Neuronal stem cell (in vitro differentiated cells): ENCODE data around the gene KIAA1549.

ENCODE experiments used
- DNase-seq: peaks from one replicate; pipeline ENCODE4 v3.0.0-alpha.2; 2013; ENCODE audit warnings: low spot score
- H2AFZ ChIP-seq: one replicate; pipeline ENCODE4 v1.6.1; 2013; ENCODE audit warnings: mild to moderate bottlenecking, low read length, inconsistent platforms
- H2AK5ac ChIP-seq: 2 replicates; pipeline ENCODE4 v1.6.1; 2013; ENCODE audit warnings: low read depth, mild to moderate bottlenecking, inconsistent platforms, low read length, moderate library complexity, mixed read lengths
- H2BK120ac ChIP-seq: 2 replicates; pipeline ENCODE4 v1.6.1; 2013; ENCODE audit warnings: low read depth, mild to moderate bottlenecking, inconsistent platforms, low read length, moderate library complexity, mixed read lengths
- H2BK12ac ChIP-seq: one replicate; pipeline ENCODE4 v1.6.1; 2013; ENCODE audit warnings: low read length, inconsistent platforms
- H2BK15ac ChIP-seq: 2 replicates; pipeline ENCODE4 v1.6.1; 2013; ENCODE audit warnings: mild to moderate bottlenecking, low read length, inconsistent platforms, mixed read lengths
- H2BK5ac ChIP-seq: one replicate; pipeline ENCODE4 v1.6.1; 2013; ENCODE audit warnings: inconsistent platforms, mild to moderate bottlenecking, low read length, moderate library complexity
- H3K14ac ChIP-seq: one replicate; pipeline ENCODE4 v1.6.1; 2013; ENCODE audit warnings: low read length, inconsistent platforms
- H3K18ac ChIP-seq: 2 replicates; pipeline ENCODE4 v1.6.1; 2013; ENCODE audit warnings: low read length, inconsistent platforms
- H3K23ac ChIP-seq: 2 replicates; pipeline ENCODE4 v1.6.1; 2013; ENCODE audit warnings: low read depth, mild to moderate bottlenecking, mixed read lengths, low read length, inconsistent platforms; ENCODE audit not compliant: poor library complexity
- H3K27ac ChIP-seq: replicated peaks from 3 replicates; pipeline ENCODE4 v1.5.1; 2013; ENCODE audit warnings: low read length, inconsistent platforms
- H3K27me3 ChIP-seq, 3 experiments: 2 replicates each; pipeline ENCODE4 v1.6.1; 2013; ENCODE audit warnings: low read length in 3 of 3, mild to moderate bottlenecking in 2 of 3, inconsistent platforms in 1 of 3, low read depth in 1 of 3, mixed read lengths in 1 of 3, moderate library complexity in 1 of 3; ENCODE audit not compliant: control insufficient read depth in 3 of 3, insufficient read depth in 3 of 3
- H3K36me3 ChIP-seq, 2 donors: replicated peaks in 1 of 2; 2 replicates each; pipeline ENCODE4 v1.6.1; 2013; ENCODE audit warnings: low read length in 2 of 2; ENCODE audit not compliant: control insufficient read depth in 2 of 2, insufficient read depth in 2 of 2
- H3K4ac ChIP-seq: 2 replicates; pipeline ENCODE4 v1.6.1; 2013; ENCODE audit warnings: inconsistent platforms, mild to moderate bottlenecking, low read length, moderate library complexity
- H3K4me1 ChIP-seq, 2 donors: 1 replicate in 1 of 2; 2 replicates in 1 of 2; pipeline ENCODE4 v1.6.1; 2013; ENCODE audit warnings: low read length in 2 of 2, low read depth in 1 of 2; ENCODE audit not compliant: control insufficient read depth in 2 of 2, insufficient read depth in 1 of 2
- H3K4me2 ChIP-seq: one replicate; pipeline ENCODE4 v1.6.1; 2013; ENCODE audit warnings: mild to moderate bottlenecking, low read length, inconsistent platforms; ENCODE audit not compliant: insufficient read depth, poor library complexity, severe bottlenecking
- H3K4me3 ChIP-seq, 2 donors: 2 replicates each; pipeline ENCODE4 v1.5.1; 2013; ENCODE audit warnings: low read length in 2 of 2, mild to moderate bottlenecking in 2 of 2, inconsistent platforms in 1 of 2, moderate library complexity in 1 of 2
- H3K79me1 ChIP-seq: one replicate; pipeline ENCODE4 v1.6.1; 2013; ENCODE audit warnings: low read depth, mild to moderate bottlenecking, inconsistent platforms, low read length, moderate library complexity
- H3K9ac ChIP-seq: one replicate; pipeline ENCODE4 v1.6.1; 2013; ENCODE audit warnings: mild to moderate bottlenecking, low read depth, low read length, inconsistent platforms; ENCODE audit not compliant: poor library complexity
- H3K9me3 ChIP-seq, 2 donors: replicated peaks in 1 of 2; 2 replicates each; pipeline versions ENCODE3 to v1.6.1; 2013; ENCODE audit warnings: low read length in 2 of 2, mild to moderate bottlenecking in 2 of 2, inconsistent platforms in 1 of 2, low read depth in 1 of 2, mixed read lengths in 1 of 2, moderate library complexity in 1 of 2; ENCODE audit not compliant: control insufficient read depth in 2 of 2, insufficient read depth in 1 of 2
- H4K8ac ChIP-seq: one replicate; pipeline ENCODE4 v1.6.1; 2013; ENCODE audit warnings: low read depth, mild to moderate bottlenecking, inconsistent platforms, low read length, moderate library complexity
- H4K91ac ChIP-seq: one replicate; pipeline ENCODE4 v1.6.1; 2013; ENCODE audit warnings: low read length, low read depth, mild to moderate bottlenecking, inconsistent platforms; ENCODE audit not compliant: poor library complexity
- WGBS, 2 donors: extraction: QIAGEN DNeasy Blood & Tissue Kit; methylation state at CpG; one replicate each; pipeline ENCODE4 v1.1.7; 2013; ENCODE audit warnings: missing lambda C conversion rate in 2 of 2, mixed read lengths in 1 of 2; ENCODE audit not compliant: insufficient read length in 2 of 2, insufficient replicate concordance in 1 of 2; ENCODE audit errors: extremely low coverage in 2 of 2; 5-methylcytosine and 5-hydroxymethylcytosine counted together

The KIAA1549 gene

DNA sequence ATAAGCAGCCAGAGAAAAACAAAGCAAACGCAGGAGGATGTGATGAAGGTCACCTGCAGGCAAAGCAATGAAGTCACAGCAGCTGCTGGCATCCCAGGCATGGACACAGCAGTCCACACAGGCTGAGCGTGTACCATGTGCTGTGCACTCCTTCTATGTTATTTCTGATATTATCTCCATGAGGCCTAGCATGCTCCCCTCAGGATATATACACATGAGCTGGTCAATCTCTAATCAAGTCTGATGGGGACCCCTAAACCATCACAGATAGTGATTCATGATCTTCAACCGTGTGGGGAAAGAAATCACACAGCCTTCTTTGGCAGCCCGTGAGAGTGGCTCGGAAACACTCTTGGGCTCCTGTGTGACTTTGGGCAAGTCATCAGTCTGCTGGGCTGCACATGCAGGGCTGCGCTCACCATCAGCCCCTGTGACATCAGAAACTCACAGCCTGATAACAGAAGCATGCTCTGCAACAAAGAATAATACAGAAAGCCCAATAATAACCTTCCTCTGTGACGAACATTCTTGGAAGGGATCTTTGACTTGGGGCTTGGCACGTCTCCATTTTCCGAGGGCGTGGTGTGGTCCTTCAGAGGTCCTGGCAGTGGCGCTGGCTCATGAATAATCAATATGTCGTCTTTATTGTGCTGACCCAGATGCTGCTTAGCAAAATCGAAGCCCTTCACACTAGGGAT lies 100.2 kb downstream of the KIAA1549 start:
- Histone ChIP-seq H2BK120ac (no peak overlapping the region), H2BK15ac (no peak overlapping the region), H2BK5ac (no peak overlapping the region), H3K4me3 (no peak overlapping the region), H3K18ac (no peak overlapping the region), H3K79me1 (no peaks in the 10 kb centered on the region), H3K9ac (no peak overlapping the region), H4K91ac (no peak overlapping the region), H3K14ac (no peak overlapping the region), H4K8ac (no peak overlapping the region), H3K4ac (no peak overlapping the region), H3K9me3 (peaks cover 0 to 3% of the 10 kb centered on the region in 2 donors), H2AK5ac (no peak overlapping the region), H2AFZ (no peak overlapping the region), H3K36me3 (peaks cover 7 to 79% of the 10 kb centered on the region in 2 donors), H2BK12ac (no peak overlapping the region), H3K4me1 (no peaks in the 10 kb centered on the region), H3K27ac (no peak overlapping the region), H3K23ac (no peak overlapping the region), H3K27me3 (no peaks in the 10 kb centered on the region), H3K4me2 (no peak overlapping the region)
- no peak for DNase-seq
- WGBS, 2 donors: no CpG with 5 or more reads among the region's 13 CpGs

- no peak overlapping the region for H2AFZ ChIP-seq
- H3K18ac ChIP-seq: no peak overlapping the region
- peaks cover 0 to 3% of the 10 kb centered on the region in 2 donors for H3K9me3 ChIP-seq
- H3K27me3 ChIP-seq: no peaks in the 10 kb centered on the region
- DNase-seq: no peak
- H3K23ac ChIP-seq: no peak overlapping the region
- WGBS, 2 donors: no CpG with 5 or more reads among the region's 10 CpGs
- H2BK120ac ChIP-seq: no peak overlapping the region
- no peak overlapping the region for H2BK12ac ChIP-seq
- peaks cover 7 to 90% of the 10 kb centered on the region in 2 donors for H3K36me3 ChIP-seq
- no peak overlapping the region for H3K4me3 ChIP-seq
- H3K4me2 ChIP-seq: no peak overlapping the region
- no peak overlapping the region for H3K9ac ChIP-seq
- no peak overlapping the region for H2BK15ac ChIP-seq
- H4K8ac ChIP-seq: no peak overlapping the region
- no peak overlapping the region for H2BK5ac ChIP-seq
- H4K91ac ChIP-seq: no peak overlapping the region
- no peaks in the 10 kb centered on the region for H3K4me1 ChIP-seq
- no peak overlapping the region for H2AK5ac ChIP-seq
- no peak overlapping the region for H3K4ac ChIP-seq
- no peaks in the 10 kb centered on the region for H3K79me1 ChIP-seq
- H3K27ac ChIP-seq: no peak overlapping the region
- H3K14ac ChIP-seq: no peak overlapping the region
Observed at GRCh38 chr7:138879356-138879755, 101.8 kb downstream of the KIAA1549 start.

- Histone ChIP-seq H3K36me3 (peaks cover 7 to 87% of the 10 kb centered on the region in 2 donors), H3K27ac (no peak overlapping the region), H2AK5ac (no peak overlapping the region), H2BK12ac (no peak overlapping the region), H3K4me3 (no peak overlapping the region), H2BK15ac (no peak overlapping the region), H3K4me2 (no peak overlapping the region), H3K79me1 (no peaks in the 10 kb centered on the region), H3K9ac (no peak overlapping the region), H3K23ac (no peak overlapping the region), H3K4ac (no peak overlapping the region), H3K4me1 (no peaks in the 10 kb centered on the region), H3K9me3 (peaks cover 0 to 3% of the 10 kb centered on the region in 2 donors), H3K14ac (no peak overlapping the region), H3K27me3 (no peaks in the 10 kb centered on the region), H2BK120ac (no peak overlapping the region), H4K91ac (no peak overlapping the region), H2AFZ (no peak overlapping the region), H2BK5ac (no peak overlapping the region), H4K8ac (no peak overlapping the region), H3K18ac (no peak overlapping the region)
- DNase-seq: no peak
Observed at GRCh38 chr7:138878856-138879255, 102.3 kb downstream of the KIAA1549 start.

DNA sequence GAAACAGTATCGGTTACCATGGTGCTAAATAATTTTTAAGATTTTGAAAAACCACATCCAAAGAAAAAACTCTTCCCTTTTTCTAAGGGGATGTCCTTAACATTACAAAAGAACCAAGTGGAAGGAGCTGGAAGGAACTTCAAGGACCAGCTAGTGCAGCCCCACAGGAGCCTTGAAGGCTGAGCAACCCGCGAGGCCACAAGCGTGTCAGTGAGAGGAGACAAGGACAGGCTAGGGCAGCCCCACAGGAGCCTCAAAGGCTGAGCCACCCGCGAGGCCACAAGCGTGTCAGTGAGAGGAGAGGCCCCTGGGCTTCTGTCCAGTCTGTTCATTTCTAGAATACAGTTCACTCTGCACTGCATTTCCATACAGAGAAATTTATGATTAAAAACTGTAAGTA lies 103.1 kb downstream of the KIAA1549 start:
- Histone ChIP-seq H3K27me3 (no peaks in the 10 kb centered on the region), H3K27ac (no peak overlapping the region), H2BK12ac (no peak overlapping the region), H3K36me3 (peaks cover 7 to 87% of the 10 kb centered on the region in 2 donors), H2AK5ac (no peak overlapping the region), H3K14ac (no peak overlapping the region), H2BK15ac (no peak overlapping the region), H4K91ac (no peak overlapping the region), H2BK120ac (no peak overlapping the region), H3K79me1 (no peaks in the 10 kb centered on the region), H4K8ac (no peak overlapping the region), H3K4me2 (no peak overlapping the region), H2BK5ac (no peak overlapping the region), H3K4ac (no peak overlapping the region), H3K4me3 (no peak overlapping the region), H3K9ac (no peak overlapping the region), H3K4me1 (peaks cover 0 to 3% of the 10 kb centered on the region in 2 donors), H2AFZ (no peak overlapping the region), H3K9me3 (no peaks in the 10 kb centered on the region), H3K23ac (no peak overlapping the region), H3K18ac (no peak overlapping the region)
- no peak for DNase-seq
- WGBS, 2 donors: no CpG with 5 or more reads among the region's 7 CpGs
